GM19099 (cell line): Measurements from ENCODE around the gene IRAK1.

Experiments used
- POLR2A ChIP-seq: IDR thresholded peaks from 3 replicates; pipeline ENCODE4 v1.6.1; 2011; ENCODE audit warnings: low read depth; ENCODE audit not compliant: insufficient read length; ENCODE audit errors: extremely low read depth

IRAK1 gene

DNA sequence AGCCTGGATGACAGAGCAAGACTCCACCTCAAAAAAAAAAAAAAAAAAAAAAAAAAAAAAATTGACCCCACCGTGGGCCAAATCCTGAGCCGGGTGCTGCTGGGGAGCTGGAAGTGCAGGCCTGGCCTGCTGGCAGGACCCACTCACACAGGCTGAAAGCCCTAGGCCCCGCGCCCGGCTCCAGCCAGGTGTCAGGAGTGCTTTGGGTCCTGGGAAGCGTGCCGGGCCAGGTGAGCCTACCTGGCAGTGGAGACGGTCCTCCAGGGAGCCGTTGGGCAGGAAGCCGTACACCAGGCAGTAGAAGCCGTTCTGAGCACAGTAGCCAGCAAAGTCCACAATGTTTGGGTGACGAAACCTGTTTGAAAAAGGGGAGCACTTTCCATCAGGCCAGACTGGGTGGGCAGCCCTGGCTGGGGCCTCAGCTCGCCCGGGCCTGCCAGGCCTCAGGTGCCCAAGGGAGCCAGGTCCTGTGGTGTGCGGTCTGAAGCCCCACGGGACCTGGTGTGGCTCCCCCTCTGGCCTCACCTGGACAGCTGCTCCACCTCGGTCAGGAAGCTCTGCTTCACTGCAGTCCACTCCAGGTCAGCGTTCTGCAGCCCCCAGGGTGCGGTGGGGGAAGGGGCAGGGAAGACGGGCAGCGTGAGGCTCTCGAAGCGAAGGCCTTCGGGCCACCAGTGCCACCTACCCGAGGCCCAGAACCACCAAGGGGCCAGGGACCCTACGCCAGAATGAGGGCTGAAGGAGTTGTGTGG lies 1.8 kb downstream of the IRAK1 start:
- TF ChIP-seq POLR2A = no peak

DNA sequence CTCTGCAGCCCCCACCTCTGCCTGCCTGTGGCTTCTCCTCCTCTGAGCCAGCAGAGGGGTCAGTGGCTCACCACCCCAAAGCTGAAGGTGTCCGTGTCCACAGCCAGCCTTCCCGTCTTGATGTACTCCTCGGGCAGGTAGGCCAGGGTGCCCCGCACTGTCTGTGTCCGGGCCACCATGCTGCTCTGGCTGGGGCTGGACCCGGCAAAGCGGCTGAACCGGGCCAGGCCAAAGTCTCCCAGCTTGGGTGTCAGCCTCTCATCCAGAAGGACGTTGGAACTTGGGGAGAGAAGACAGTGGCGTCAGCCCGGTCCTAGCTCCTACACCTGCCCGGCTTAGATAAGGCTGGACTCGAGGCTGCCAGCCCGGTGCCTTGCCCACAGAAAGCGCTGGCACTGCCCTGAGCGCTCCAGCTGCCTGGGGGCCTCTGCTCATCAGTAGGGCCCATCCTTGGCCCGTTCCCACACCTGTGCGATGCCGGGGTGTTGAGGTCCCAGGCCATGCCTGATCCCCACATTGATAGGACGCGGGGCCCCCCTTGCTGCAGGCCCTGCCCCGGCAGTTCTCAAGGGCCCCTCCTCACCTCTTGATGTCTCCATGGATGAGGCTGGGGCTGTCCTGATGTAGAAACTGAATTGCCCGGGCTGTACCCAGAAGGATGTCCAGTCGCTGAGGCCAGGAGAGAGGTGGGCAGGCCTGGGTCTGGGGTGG lies 3.2 kb downstream of the IRAK1 start:
- TF ChIP-seq POLR2A = no peak

DNA sequence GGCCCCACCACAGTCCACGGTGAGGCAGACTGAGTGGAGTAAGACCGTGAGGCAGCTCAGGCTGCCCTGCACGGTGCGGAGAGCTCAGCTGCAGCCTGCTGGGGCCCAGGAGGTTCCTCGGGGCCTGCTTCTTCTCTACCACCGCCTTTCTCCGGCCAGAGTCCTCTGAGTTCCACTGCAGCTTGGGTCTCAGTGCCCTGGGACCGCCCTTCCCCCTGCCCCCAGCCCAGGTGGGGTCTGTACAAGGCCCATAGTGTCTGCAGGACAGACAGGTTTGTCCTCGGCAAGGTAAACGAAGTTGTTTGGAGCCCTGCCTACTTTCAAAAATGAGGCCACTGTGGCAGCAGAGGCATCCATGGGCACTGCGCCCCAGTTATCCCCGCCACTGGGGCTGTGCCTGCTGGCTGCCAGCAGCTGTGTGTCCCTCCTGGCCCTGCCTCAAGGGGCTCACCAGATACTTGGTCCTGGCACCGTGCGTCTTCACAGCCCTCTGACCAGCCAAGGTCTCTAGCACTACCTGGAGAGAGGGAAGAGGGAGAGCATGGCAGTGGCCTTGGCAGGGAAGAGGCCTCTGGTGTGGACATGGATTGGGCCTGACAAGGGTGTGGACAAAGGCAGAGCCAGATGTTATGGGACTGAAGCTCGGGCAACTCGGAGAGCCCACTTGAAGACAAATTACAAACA lies 4.0 kb downstream of the IRAK1 start:
- no peak for TF ChIP-seq POLR2A

DNA sequence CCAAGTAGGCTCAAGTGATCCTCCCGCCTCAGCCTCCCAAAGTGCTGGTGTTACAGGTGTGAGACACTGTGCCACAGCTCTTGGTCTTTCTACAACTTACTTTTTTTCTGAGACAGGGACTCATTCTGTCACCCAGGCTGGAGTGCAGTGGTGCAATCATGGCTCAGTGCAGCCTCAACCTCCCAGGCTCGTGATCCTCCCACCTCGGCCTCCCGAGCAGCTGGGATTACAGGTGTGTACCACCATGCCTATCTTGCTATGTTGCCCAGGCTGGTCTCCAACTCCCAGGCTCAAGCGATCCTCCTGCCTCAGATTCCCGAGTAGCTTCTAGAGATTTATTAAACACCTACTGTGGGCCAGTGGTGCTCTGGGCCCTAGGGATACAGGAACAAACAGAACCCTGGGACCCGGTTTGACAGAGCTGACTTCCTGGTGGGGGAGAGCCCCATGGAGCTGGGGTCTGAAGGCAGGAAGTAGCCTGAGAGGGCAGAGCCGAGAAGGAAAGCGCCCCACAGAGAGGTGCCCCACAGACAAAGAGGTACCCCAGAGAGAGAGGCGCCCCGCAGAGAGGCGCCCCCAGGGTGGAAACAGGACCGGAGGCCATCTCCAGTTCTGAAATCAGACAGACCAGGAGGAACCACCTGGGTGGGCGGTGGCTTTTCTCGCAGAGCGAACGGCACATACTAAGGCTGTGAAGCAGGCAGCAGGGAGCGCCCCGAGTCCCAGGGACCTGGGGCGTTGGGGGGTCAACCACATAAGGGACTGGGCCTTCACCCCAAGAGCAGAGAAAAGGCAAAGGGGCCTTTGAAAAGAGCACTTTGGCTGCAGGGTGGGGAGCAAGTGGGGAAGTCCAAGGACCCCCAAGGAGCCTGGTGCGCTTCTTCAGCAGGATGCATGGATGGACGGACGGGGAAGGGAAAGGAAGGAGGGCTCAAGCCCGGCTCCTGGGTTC lies 5.0 kb downstream of the IRAK1 start:
- no peak for TF ChIP-seq POLR2A

DNA sequence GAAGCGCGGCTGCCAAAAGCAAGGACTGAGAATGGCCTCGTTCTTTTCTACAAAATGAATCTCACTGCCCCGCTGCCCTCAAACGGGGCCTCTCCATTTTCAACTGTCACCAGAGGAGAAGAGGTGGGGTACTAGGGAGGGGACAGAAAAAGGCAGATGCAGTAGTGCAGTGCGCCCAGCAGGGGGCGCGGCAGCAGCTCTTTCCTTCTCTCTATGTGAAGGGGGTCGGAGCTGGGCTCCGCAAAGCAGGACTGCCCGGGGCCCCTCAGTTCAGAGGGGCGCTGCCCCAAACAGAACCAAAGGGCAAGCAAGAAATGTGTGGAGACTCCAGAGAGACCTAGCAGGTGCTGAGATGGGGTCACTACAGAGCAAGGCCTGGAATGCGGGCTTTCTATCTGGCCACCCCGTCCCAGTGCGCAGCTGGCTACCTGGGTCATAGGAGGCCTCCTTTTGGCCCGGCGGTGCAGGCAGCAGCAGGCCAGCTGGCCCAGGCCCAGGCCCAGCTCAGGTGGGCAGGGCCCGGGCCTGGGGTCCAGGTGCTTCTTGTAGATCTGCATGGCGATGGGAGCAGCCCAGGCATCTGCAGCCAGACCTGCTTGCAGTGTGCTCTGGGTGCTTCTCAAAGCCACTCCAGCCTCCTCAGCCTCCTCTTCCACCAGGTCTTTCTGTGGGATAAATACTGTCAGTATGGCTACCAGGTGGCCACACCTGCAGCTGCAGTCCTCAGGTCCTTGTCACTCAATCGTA lies 5.9 kb downstream of the IRAK1 start:
- TF ChIP-seq POLR2A = no peak

DNA sequence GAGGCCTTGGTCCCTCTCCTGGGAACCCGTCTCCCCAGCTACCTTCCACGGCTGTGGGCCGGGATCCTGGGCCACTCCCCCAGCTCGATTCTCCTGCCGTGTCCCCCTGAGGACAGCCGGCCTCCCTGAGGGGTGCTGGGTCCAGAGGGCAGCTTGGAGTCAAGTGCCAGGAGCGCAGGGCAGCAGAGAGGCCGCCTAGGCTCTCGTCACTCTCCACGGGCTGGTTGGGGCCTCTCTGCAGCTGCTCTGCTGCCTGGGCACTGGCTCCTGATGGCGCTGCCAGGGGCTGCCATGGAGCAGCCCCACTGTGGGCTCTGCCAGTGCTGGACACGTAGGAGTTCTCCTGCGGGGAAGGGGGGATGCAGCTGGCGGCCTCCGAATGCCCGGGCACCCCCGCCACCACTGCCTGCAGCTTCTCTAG lies 6.7 kb downstream of the IRAK1 start:
- TF ChIP-seq POLR2A = no peak

DNA sequence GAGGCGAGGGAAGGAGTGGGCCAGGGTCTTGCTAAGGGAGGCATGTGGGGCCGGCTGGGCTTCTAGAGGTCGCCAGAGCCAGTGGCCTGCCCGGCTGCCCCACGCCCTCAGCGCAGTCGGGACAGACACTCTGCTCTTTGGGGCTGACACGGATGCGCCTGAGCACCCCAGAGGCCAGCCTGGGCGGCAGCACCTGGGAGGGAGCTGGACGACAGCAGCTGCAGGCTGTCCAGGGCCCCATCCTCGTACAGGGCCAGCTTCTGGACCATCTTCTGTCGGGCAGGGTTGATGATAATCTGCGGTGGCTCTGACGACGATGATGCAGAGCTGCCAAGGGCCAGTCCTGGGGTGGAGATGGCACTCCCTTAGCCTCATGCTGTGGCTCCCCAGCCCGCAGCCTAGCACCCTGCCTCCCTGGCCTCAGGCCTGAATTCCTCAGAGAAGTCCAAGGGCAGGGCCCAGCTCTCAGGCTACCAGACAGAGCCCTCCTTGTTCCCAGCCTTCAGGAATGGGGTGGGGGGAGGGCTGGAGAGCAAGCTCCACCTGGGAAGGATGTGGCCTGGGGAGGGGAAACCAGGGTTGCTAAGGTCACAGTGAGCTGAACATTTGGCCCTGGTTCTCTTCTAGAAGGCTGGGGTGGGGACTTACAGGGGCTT lies 7.2 kb downstream of the IRAK1 start:
- no peak for TF ChIP-seq POLR2A

DNA sequence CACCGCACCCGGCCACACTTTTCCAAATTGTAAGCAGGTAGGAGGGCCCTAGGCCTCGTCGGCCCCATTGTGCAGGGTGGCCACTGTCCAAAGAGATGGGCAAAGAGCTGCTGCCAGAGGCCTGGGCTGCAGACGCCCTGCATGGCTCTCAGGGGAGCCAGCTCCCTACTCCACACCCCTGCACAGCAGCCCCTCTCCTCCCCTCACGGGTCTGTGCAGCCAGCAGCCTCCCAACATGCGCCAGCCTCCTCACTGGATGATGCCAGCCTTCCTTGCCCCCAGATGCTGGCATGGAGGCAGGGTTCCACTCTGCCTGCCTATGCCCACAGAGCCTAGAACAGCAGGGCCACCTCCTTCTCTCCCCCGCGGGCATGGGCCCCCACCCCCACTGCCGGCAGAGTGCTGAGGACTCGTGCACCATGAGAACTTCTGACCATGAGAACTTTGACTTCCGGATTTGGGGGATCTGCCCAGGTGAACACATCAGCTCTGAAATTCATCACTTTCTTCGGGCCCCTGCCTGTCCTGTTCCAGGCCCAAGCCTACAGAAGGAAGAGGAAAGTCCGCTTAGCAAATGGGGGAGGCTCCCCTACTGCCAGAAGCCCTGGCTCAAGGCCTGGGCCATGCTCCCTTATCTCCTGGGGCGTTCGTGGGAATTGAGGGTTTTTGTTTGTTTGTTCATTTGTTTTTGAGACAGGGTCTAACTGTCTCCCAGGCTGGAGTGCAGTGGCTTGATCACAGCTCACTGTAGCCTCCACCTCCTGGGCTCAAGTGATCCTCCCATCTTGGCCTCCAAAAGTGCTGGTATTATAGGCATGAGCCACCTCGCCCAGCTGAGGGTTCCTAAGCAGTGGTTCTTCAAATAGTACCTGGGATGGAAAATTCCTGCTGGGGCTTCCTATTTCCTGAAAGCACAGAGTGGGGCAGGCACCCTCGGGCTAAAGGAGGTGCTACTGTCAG lies 8.0 kb downstream of the IRAK1 start:
- TF ChIP-seq POLR2A = no peak

DNA sequence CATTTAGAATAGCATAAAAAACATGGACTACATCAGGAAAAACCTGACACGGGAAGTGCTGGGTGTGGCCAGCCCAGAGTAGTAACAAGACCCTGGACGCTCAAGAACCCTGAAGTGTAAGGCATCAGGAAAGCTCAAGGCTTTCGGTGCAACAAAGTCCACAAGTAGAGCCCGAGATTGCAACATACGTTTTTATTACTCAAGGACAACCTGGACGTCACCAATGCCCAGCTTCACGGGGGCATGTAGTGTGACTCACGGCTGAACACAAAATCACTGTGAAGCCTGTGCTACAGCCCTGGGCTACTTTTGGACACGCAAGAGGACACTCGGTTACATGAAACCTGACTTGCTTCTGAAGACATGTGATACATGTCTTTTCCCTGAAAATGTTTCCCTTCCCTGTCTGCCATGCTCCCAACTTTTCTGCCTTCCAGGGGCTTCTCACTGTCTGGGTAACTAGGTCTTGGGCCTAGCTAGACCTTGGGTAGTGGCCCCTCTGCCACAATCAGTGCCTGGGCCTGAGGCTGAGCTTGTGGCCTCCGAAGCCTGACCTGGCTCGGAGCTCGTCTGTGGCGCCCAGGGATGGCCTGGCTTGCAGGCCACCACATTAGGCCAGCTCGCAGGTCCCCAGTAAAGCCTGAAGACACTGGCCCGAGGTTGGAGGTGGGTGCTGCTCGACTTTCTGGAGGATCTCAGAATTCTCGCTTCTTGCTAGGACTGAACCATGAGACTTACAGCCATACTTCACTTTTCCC lies 9.2 kb downstream of the IRAK1 start:
- no peak for TF ChIP-seq POLR2A

DNA sequence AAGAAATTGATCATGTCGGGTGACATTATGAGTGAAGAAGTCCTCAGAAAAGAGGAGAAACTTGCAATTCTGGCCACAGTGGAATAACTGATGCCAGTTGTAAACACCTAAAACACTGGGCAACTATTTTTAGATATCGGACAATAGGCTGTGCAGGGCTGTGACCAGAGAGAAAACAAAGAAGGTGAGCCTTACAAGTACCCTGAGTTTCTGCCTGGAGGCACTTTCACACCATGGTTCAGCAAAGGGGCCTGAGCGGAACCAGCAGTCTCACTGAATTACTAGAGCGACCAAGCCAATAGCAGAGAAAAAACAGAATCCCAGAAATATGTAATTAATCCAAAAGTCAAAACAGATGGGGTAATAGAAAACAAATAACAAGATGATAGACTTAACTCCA lies 11.2 kb downstream of the IRAK1 start:
- TF ChIP-seq POLR2A = no peak

DNA sequence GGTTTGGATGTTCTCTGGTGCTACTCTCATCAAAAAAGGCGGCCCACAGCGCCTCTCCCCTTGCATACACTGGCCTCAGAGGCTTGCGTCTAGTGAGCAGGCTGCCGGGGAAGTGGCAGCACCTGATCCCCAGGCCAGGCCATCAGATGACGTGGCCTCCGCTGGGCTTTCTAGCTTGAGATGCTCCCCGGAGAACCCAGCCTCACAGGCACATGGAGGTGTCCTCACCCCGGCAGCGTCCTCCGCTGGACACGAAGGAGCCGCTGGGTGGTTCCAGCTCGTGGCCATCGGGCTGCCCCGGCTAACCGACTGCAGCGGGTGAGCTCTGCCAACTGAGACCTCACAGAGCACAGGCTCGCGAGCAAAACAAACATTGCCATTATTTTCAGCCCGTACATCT lies 12.8 kb downstream of the IRAK1 start:
- no peak for TF ChIP-seq POLR2A

DNA sequence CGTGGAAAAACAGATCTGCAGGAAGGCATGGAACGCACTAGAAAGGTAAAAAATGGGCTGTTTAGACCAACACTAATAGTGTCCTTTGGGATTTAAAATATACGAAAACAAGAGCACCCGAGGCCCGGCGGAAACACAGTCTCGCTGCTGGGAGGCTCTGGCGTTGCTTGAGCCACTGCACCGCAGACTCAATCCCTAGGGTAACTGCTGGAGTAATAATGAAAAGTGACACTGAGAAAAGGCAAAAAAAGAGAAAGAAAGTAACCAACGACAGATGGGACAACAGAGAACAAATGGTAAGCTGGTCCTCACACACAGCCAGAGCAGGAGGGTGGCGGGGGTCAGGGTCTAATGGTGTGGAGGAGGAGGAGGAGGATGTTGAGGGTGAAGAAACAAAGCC lies 15.4 kb downstream of the IRAK1 start:
- no peak for TF ChIP-seq POLR2A
